HepG2 (cell line): ENCODE measurements around the gene KLHL30. TPM values are rescaled to one million over a fixed set of nuclear protein-coding genes. Genes with fewer than 3 reads are reported as not detected.

Experiments used
- ATAC-seq: fragments of 200-7000 bp; cut with Tn5 transposase; 3 replicates; pipeline ENCODE4 v1.9.1; 2020; ENCODE audit warnings: mild to moderate bottlenecking, moderate library complexity
- BruUV-seq: library from RNA; stranded (reverse); fragments of 400-500 nt; replicated peaks from 2 replicates; lab custom pipeline; 2021; lab: Mats Ljungman, UMichigan
- CTCF ChIA-PET: fragments of 300-600 bp; formaldehyde crosslinking; extraction: SDS; loops from one replicate; lab custom pipeline; 2021; ENCODE audit warnings: low total read pairs, inconsistent platforms, low intra/inter-chr PET ratio; lab: Yijun Ruan, JAX
- POLR2A ChIA-PET: fragments of 350-600 bp; sonication (Branson Sonifier 250); formaldehyde crosslinking; loops from one replicate; lab custom pipeline; 2020; ENCODE audit warnings: antibody characterized with exemption, inconsistent platforms; lab: Yijun Ruan, JAX
- DNase-seq: peaks from one replicate; pipeline ENCODE4 v3.0.0-alpha.2; 2015; ENCODE audit warnings: low spot score
- FAIRE-seq: peaks from 3 replicates; lab custom pipeline; 2011; peaks lifted over from hg19 to GRCh38; lab: Jason Lieb, UNC
- H2AFZ ChIP-seq: one replicate; pipeline ENCODE4 v1.6.1; 2011; ENCODE audit warnings: low read length, inconsistent platforms
- H3K27ac ChIP-seq: fragments of 300-600 bp; 3 replicates; pipeline ENCODE4 v1.8.0; 2011; ENCODE audit warnings: mixed run types, mild to moderate bottlenecking, mixed read lengths, low read length, inconsistent platforms; ENCODE audit not compliant: insufficient read depth; ENCODE audit errors: extremely low read length
- H3K27me3 ChIP-seq, 2 experiments: fragments of 200-600 bp in 1 of 2; 2 replicates in 1 of 2; 3 replicates in 1 of 2; pipeline versions ENCODE4 v1.6.0 to v1.8.0; 2011; ENCODE audit warnings: low read length in 2 of 2, mild to moderate bottlenecking in 2 of 2, moderate library complexity in 2 of 2, inconsistent platforms in 1 of 2; ENCODE audit not compliant: insufficient read depth in 2 of 2, control insufficient read depth in 1 of 2
- H3K36me3 ChIP-seq, 2 experiments: fragments of 200-600 bp in 1 of 2; replicated peaks in 1 of 2; 2 replicates in 1 of 2; 3 replicates in 1 of 2; pipeline versions ENCODE4 v1.5.1 to v1.8.0; 2011; ENCODE audit warnings: low read length in 2 of 2, inconsistent platforms in 1 of 2; ENCODE audit not compliant: insufficient read depth in 2 of 2, control insufficient read depth in 1 of 2
- H3K4me1 ChIP-seq: 2 replicates; pipeline ENCODE4 v1.5.1; 2012; ENCODE audit warnings: low read length, inconsistent platforms; ENCODE audit not compliant: insufficient read depth
- H3K4me2 ChIP-seq: 2 replicates; pipeline ENCODE4 v1.6.0; 2011; ENCODE audit warnings: low read depth, low read length, inconsistent platforms
- H3K4me3 ChIP-seq, 3 experiments: fragments of 200-600 bp in 1 of 3; sonication (generic), shearing (Covaris generic) in 1 of 3; replicated peaks in 1 of 3; 2 replicates each; pipeline ENCODE4 v1.5.1; 2011 to 2016; ENCODE audit warnings: low read length in 3 of 3, inconsistent platforms in 2 of 3, low read depth in 2 of 3, mild to moderate bottlenecking in 2 of 3, control low read depth in 1 of 3, mixed read lengths in 1 of 3; ENCODE audit not compliant: insufficient read depth in 1 of 3
- H3K79me2 ChIP-seq: one replicate; pipeline ENCODE4 v1.6.1; 2011; ENCODE audit warnings: low read length, inconsistent platforms; ENCODE audit not compliant: insufficient read depth
- H3K9ac ChIP-seq: 2 replicates; pipeline ENCODE4 v1.6.0; 2011; ENCODE audit warnings: mild to moderate bottlenecking, low read depth, low read length, inconsistent platforms; ENCODE audit not compliant: insufficient read depth
- H3K9me3 ChIP-seq: 2 replicates; pipeline ENCODE4 v1.5.1; 2012; ENCODE audit warnings: mild to moderate bottlenecking, low read length
- H4K20me1 ChIP-seq: 2 replicates; pipeline ENCODE4 v1.6.0; 2011; ENCODE audit warnings: inconsistent platforms, mild to moderate bottlenecking, low read length, moderate library complexity; ENCODE audit not compliant: insufficient read depth
- EED ChIP-seq: sonication (generic); formaldehyde crosslinking; IDR thresholded peaks from 2 replicates; pipeline ENCODE4 v1.5.0; 2020; ENCODE audit warnings: mild to moderate bottlenecking, missing genetic modification reagents
- MIER3 ChIP-seq: IDR thresholded peaks from 2 replicates; pipeline ENCODE4 v1.6.1; 2016; ENCODE audit warnings: missing compliant biosample characterization, borderline replicate concordance
- MIXL1 ChIP-seq: IDR thresholded peaks from 2 replicates; pipeline ENCODE4 v1.6.1; 2016
- SAP130 ChIP-seq: IDR thresholded peaks from 2 replicates; pipeline ENCODE4 v1.6.1; 2016; ENCODE audit warnings: low read depth
- SSRP1 ChIP-seq: IDR thresholded peaks from 2 replicates; pipeline ENCODE4 v1.6.1; 2016; ENCODE audit warnings: control low read depth
- TBX3 ChIP-seq: fragments of 450-650 bp; IDR thresholded peaks from 2 replicates; pipeline ENCODE4 v1.6.1; 2017; ENCODE audit warnings: antibody characterized with exemption, mild to moderate bottlenecking, inconsistent platforms, borderline replicate concordance
- ZSCAN31 ChIP-seq: sonication (generic); formaldehyde crosslinking; IDR thresholded peaks from 2 replicates; pipeline ENCODE4 v1.5.0; 2020; ENCODE audit warnings: low read depth, mild to moderate bottlenecking, missing genetic modification reagents
- WGBS: methylation state at CpG from one replicate; pipeline ENCODE4 v1.1.6; 2017; ENCODE audit warnings: low lambda C conversion rate; 5-methylcytosine and 5-hydroxymethylcytosine counted together
- in situ Hi-C: cut with HindIII; loops from 2 replicates; pipeline ENCODE4 v1.10.0; 2017; ENCODE audit warnings: low pct_unique_long_range_greater_than_20kb; ENCODE audit not compliant: extremely low pct_ligation_motif_present
- intact Hi-C: fragments of 100-400 bp; cut with micrococcal nuclease; formaldehyde crosslinking; loops from one replicate; pipeline ENCODE4 v1.10.0; 2022; ENCODE audit not compliant: unreplicated experiment
- polyA plus RNA-seq, 8 experiments: library from polyadenylated mRNA; depleted of rRNA in 3 of 8; stranded (reverse) in 7 of 8; unstranded in 1 of 8; fragments of >200 nt; fragmentation: Illumina TruSeq in 4 of 8; extraction: Trizol in 4 of 8; gene quantifications; 2 replicates each; pipeline versions ENCODE4 v1.2.1 to v1.2.3, GENCODE V29; 2011 to 2016; ENCODE audit warnings: low read depth in 4 of 8, missing spikeins in 1 of 8, mixed read lengths in 1 of 8; ENCODE audit not compliant: insufficient read depth in 1 of 8
- total RNA-seq, 5 experiments: library from RNA; depleted of rRNA; stranded (reverse); fragments of >200 nt; fragmentation: Illumina TruSeq; extraction: Trizol; gene quantifications; 2 replicates each; pipeline ENCODE4 v1.2.3, GENCODE V29; 2016; ENCODE audit warnings: low read depth in 1 of 5
- TF ChIP-seq, protein P1 (sequence below): sonication (generic); formaldehyde crosslinking; IDR thresholded peaks from 2 replicates; pipeline ENCODE4 v1.4.0; 2020; ENCODE audit warnings: missing genetic modification reagents; ENCODE audit errors: not compliant biosample characterization
- TF ChIP-seq, protein P2 (sequence below): IDR thresholded peaks from 2 replicates; pipeline ENCODE4 v1.6.1; 2018; ENCODE audit warnings: missing genetic modification reagents
- TF ChIP-seq, protein P3 (sequence below): sonication (generic); formaldehyde crosslinking; IDR thresholded peaks from 2 replicates; pipeline ENCODE4 v1.5.0; 2020; ENCODE audit warnings: mild to moderate bottlenecking, missing genetic modification reagents, borderline replicate concordance
- TF ChIP-seq, protein P4 (sequence below): sonication (generic); formaldehyde crosslinking; IDR thresholded peaks from 2 replicates; pipeline ENCODE4; 2020; ENCODE audit warnings: missing genetic modification reagents, mild to moderate bottlenecking, borderline replicate concordance

The KLHL30 gene
- total and polyA plus RNA-seq, 2 of the 13 experiments (the other 11 are each of a cell fraction or from before 2014, with no cell fraction given), result 0.05 TPM; not detected in 1

DNA sequence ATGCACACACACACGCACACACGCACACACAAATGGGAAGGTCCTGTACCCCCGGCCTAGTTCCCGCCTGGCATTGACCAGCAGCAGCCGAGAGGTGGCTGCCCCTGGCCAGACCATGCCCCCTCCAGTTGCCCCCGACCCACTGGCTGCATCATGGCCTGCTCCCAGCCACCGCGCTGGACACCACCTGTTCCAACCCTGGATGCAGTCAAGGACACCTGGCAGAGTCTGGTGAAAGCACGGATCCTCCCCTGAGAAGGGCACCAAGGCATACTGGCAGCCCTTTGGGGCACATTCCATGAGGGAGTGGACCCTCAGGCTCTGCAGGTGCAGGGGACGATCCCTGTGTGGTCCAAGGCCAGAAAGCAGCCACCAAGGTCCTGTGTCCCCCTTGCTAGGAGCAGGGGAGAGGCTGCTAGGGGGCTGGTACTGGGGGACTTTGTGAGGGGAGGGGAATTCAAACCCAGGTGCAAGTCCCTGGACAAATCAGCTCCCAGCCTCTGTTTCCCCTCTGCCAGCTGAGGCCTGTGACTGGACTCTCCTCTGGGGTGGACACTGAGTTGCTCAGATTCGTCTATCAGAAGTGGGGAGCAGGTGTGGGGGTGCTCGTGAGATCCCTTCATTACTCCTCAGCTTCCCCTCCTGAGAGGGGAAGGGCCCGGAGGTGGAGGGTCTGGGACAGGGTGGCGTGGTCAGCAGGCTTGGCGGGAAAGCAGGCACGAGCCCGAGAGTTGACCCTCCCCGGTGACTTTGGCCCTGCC, 34.8 kb upstream of the KLHL30 start:
- POLR2A ChIA-PET, result interaction anchor here (1.3 kb wide), 1 partner anchor 43 kb away, joined by 3 read pairs; the partner anchor contains the start of gene SCLY
- no peak for FAIRE-seq
- no peaks in the 10 kb centered on the region for H3K36me3 ChIP-seq
- ATAC-seq, result no peak
- CTCF ChIA-PET, result no interaction called here
- WGBS, result 31% methylated on average over 11 of the region's 18 CpGs
- BruUV-seq, result no TSS peak
- peaks cover 9 to 46% of the 10 kb centered on the region in 2 experiments for H3K27me3 ChIP-seq
- H3K4me2 ChIP-seq, result no peak overlapping the region
- H3K9me3 ChIP-seq, result no peaks in the 10 kb centered on the region
- H3K4me3 ChIP-seq, result no peak overlapping the region
- intact Hi-C loops (no loop called here), in situ Hi-C loops (no loop called here)
- TF ChIP-seq MIER3 (no peak), MIXL1 (CRISPR knock-in tag) (no peak), EED (CRISPR knock-in tag) (0 out of 2 replicates have a peak, but pooled peaks have one; percentile 12), SAP130 (CRISPR knock-in tag) (no peak), TBX3 (no peak), SSRP1 (CRISPR knock-in tag) (no peak), ZSCAN31 (CRISPR knock-in tag) (no peak)
- TF ChIP-seq, protein P1, sequence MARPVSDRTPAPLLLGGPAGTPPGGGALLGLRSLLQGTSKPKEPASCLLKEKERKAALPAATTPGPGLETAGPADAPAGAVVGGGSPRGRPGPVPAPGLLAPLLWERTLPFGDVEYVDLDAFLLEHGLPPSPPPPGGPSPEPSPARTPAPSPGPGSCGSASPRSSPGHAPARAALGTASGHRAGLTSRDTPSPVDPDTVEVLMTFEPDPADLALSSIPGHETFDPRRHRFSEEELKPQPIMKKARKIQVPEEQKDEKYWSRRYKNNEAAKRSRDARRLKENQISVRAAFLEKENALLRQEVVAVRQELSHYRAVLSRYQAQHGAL (CRISPR knock-in tag), result no peak
- TF ChIP-seq, protein P2, sequence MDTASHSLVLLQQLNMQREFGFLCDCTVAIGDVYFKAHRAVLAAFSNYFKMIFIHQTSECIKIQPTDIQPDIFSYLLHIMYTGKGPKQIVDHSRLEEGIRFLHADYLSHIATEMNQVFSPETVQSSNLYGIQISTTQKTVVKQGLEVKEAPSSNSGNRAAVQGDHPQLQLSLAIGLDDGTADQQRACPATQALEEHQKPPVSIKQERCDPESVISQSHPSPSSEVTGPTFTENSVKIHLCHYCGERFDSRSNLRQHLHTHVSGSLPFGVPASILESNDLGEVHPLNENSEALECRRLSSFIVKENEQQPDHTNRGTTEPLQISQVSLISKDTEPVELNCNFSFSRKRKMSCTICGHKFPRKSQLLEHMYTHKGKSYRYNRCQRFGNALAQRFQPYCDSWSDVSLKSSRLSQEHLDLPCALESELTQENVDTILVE (CRISPR knock-in tag), result no peak
- TF ChIP-seq, protein P3, sequence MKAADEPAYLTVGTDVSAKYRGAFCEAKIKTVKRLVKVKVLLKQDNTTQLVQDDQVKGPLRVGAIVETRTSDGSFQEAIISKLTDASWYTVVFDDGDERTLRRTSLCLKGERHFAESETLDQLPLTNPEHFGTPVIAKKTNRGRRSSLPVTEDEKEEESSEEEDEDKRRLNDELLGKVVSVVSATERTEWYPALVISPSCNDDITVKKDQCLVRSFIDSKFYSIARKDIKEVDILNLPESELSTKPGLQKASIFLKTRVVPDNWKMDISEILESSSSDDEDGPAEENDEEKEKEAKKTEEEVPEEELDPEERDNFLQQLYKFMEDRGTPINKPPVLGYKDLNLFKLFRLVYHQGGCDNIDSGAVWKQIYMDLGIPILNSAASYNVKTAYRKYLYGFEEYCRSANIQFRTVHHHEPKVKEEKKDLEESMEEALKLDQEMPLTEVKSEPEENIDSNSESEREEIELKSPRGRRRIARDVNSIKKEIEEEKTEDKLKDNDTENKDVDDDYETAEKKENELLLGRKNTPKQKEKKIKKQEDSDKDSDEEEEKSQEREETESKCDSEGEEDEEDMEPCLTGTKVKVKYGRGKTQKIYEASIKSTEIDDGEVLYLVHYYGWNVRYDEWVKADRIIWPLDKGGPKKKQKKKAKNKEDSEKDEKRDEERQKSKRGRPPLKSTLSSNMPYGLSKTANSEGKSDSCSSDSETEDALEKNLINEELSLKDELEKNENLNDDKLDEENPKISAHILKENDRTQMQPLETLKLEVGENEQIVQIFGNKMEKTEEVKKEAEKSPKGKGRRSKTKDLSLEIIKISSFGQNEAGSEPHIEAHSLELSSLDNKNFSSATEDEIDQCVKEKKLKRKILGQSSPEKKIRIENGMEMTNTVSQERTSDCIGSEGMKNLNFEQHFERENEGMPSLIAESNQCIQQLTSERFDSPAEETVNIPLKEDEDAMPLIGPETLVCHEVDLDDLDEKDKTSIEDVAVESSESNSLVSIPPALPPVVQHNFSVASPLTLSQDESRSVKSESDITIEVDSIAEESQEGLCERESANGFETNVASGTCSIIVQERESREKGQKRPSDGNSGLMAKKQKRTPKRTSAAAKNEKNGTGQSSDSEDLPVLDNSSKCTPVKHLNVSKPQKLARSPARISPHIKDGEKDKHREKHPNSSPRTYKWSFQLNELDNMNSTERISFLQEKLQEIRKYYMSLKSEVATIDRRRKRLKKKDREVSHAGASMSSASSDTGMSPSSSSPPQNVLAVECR, result 0 out of 2 replicates have a peak, but pooled peaks have one; percentile 12
- TF ChIP-seq, protein P4, sequence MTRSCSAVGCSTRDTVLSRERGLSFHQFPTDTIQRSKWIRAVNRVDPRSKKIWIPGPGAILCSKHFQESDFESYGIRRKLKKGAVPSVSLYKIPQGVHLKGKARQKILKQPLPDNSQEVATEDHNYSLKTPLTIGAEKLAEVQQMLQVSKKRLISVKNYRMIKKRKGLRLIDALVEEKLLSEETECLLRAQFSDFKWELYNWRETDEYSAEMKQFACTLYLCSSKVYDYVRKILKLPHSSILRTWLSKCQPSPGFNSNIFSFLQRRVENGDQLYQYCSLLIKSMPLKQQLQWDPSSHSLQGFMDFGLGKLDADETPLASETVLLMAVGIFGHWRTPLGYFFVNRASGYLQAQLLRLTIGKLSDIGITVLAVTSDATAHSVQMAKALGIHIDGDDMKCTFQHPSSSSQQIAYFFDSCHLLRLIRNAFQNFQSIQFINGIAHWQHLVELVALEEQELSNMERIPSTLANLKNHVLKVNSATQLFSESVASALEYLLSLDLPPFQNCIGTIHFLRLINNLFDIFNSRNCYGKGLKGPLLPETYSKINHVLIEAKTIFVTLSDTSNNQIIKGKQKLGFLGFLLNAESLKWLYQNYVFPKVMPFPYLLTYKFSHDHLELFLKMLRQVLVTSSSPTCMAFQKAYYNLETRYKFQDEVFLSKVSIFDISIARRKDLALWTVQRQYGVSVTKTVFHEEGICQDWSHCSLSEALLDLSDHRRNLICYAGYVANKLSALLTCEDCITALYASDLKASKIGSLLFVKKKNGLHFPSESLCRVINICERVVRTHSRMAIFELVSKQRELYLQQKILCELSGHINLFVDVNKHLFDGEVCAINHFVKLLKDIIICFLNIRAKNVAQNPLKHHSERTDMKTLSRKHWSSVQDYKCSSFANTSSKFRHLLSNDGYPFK (CRISPR knock-in tag), result no peak
- no peaks in the 10 kb centered on the region for H3K79me2 ChIP-seq
- DNase-seq, result no peak
- H4K20me1 ChIP-seq, result no peaks in the 10 kb centered on the region
- H2AFZ ChIP-seq, result no peak overlapping the region
- H3K27ac ChIP-seq, result no peak overlapping the region
- H3K4me1 ChIP-seq, result peaks cover 48% of the 10 kb centered on the region
- H3K9ac ChIP-seq, result no peak overlapping the region
